ENCODE data around the gene WNK3. TPM values are rescaled to one million over a fixed set of nuclear protein-coding genes. Genes with fewer than 3 reads are reported as not detected.

Gene WNK3
- total and polyA plus RNA-seq, 2 donors (not counting 3 experiments of a cell fraction or from before 2014, with no cell fraction given): 0.30 to 2.7 TPM

GRCh38 chrX:54306379-54306778 is 51.5 kb downstream of the WNK3 start:
- Histone ChIP-seq H2AFZ (ENCODE audit: low read depth, low read length) (no peak overlapping the region), H3K27ac (ENCODE audit: insufficient read depth, low read depth, low read length) (no peak overlapping the region), H3K4me1 (ENCODE audit: control insufficient read depth, extremely low read depth, insufficient read depth, low read length) (no peaks in the 10 kb centered on the region), H3K79me2 (ENCODE audit: control insufficient read depth, insufficient read depth, low read length) (no peaks in the 10 kb centered on the region), H3K4me3 (replicated peaks in 1 of 3; ENCODE audit: insufficient read depth in 1 of 3, low read depth in 1 of 3, low read length in 3 of 3) (no peak overlapping the region), H3K27me3 (ENCODE audit: control insufficient read depth in 2 of 2, insufficient read depth in 2 of 2, low read length in 2 of 2) (no peaks in the 10 kb centered on the region), H3K36me3 (ENCODE audit: control insufficient read depth in 2 of 2, extremely low read depth in 1 of 2, insufficient read depth in 2 of 2, low read length in 2 of 2) (no peaks in the 10 kb centered on the region), H4K20me1 (replicated peaks; ENCODE audit: control insufficient read depth, extremely low read depth, insufficient read depth, low read length) (no peaks in the 10 kb centered on the region), H3K4me2 (ENCODE audit: insufficient read depth, low read length) (no peak overlapping the region), H3K9me1 (replicated peaks; ENCODE audit: control insufficient read depth, extremely low read depth, insufficient read depth, low read length) (no peaks in the 10 kb centered on the region), H3K9ac (replicated peaks; ENCODE audit: extremely low read depth, insufficient read depth, low read length) (no peak overlapping the region), H3K9me3 (replicated peaks; ENCODE audit: control insufficient read depth, insufficient read depth, low read length) (no peaks in the 10 kb centered on the region)
- CTCF ChIA-PET: no interaction called here
- no TSS peak for BruUV-seq (replicated peaks)
- no peak for TF ChIP-seq CTCF (IDR thresholded peaks at IDR 0.05; ENCODE audit: extremely low read depth in 1 of 2, insufficient read depth in 1 of 2, low read depth in 1 of 2, low read length in 2 of 2)
- TF ChIP-seq POLR2AphosphoS5 (IDR thresholded peaks at IDR 0.05; ENCODE audit: insufficient read depth, low read depth, low read length): no peak
- TF ChIP-seq GATA2 (IDR thresholded peaks at IDR 0.05; ENCODE audit: insufficient read depth, insufficient read length, low read depth, low read length): no peak
- no peak for TF ChIP-seq FOS (IDR thresholded peaks at IDR 0.05; ENCODE audit: borderline replicate concordance, insufficient read depth, low read length)
- TF ChIP-seq POLR2A (IDR thresholded peaks at IDR 0.05; ENCODE audit: low read depth, low read length): no peak
- TF ChIP-seq EZH2 (IDR thresholded peaks at IDR 0.05; ENCODE audit: borderline replicate concordance, low read depth, low read length, severe bottlenecking): no peak
- TF ChIP-seq MAX (IDR thresholded peaks at IDR 0.05; ENCODE audit: insufficient read depth, insufficient read length): no peak
- no peak for TF ChIP-seq MYC (IDR thresholded peaks at IDR 0.05; ENCODE audit: low read depth, low read length)
- TF ChIP-seq JUN (IDR thresholded peaks at IDR 0.05; ENCODE audit: borderline replicate concordance, insufficient read depth, insufficient read length, low read depth): no peak
- dilution Hi-C loops (cut with MboI; ENCODE audit: extremely low pct_ligation_motif_present, low sequenced_read_pairs): no loop called here
- FAIRE-seq (peak; percentile 52), DNase-seq (ENCODE audit: low read depth, low spot score) (no peak)
- intact Hi-C loops (cut with micrococcal nuclease): no loop called here
- POLR2A ChIA-PET: no interaction called here
